Neural progenitor cell (in vitro differentiated cells): Measurements from ENCODE around the gene PLA2G4E. TPM values are rescaled to one million over a fixed set of nuclear protein-coding genes. Genes with fewer than 3 reads are reported as not detected.

Experiments used
- DNase-seq: peaks from one replicate; pipeline ENCODE4 v3.0.0-alpha.2; 2016; ENCODE audit warnings: low spot score
- H2AFZ ChIP-seq: fragments of 200-600 bp; sonication (generic); replicated peaks from 2 replicates; pipeline ENCODE4 v1.6.1; 2016; ENCODE audit warnings: antibody characterized with exemption
- H3F3A ChIP-seq: fragments of 200-600 bp; sonication (generic); 2 replicates; pipeline ENCODE4 v1.6.1; 2016; ENCODE audit warnings: antibody characterized with exemption, low read depth
- H3K27ac ChIP-seq: fragments of 200-600 bp; sonication (generic); 2 replicates; pipeline ENCODE4 v1.5.1; 2016; ENCODE audit warnings: mild to moderate bottlenecking
- H3K27me3 ChIP-seq: fragments of 200-600 bp; sonication (generic); 2 replicates; pipeline ENCODE4 v1.6.1; 2016; ENCODE audit warnings: mild to moderate bottlenecking, moderate library complexity
- H3K36me3 ChIP-seq: fragments of 200-600 bp; sonication (generic); 2 replicates; pipeline ENCODE4 v1.5.1; 2016
- H3K4me1 ChIP-seq: fragments of 200-600 bp; sonication (generic); 2 replicates; pipeline ENCODE4 v1.6.1; 2016; ENCODE audit warnings: mixed run types
- H3K4me2 ChIP-seq: fragments of 200-600 bp; sonication (generic); 2 replicates; pipeline ENCODE4 v1.6.1; 2016
- H3K4me3 ChIP-seq: fragments of 200-600 bp; sonication (generic); 2 replicates; pipeline ENCODE4 v1.5.1; 2016
- H3K79me2 ChIP-seq: fragments of 200-600 bp; sonication (generic); 2 replicates; pipeline ENCODE4 v1.6.1; 2016; ENCODE audit warnings: low read depth
- H3K9ac ChIP-seq: fragments of 200-600 bp; sonication (generic); 2 replicates; pipeline ENCODE4 v1.6.1; 2016
- H3K9me3 ChIP-seq: fragments of 200-600 bp; sonication (generic); 2 replicates; pipeline ENCODE4 v1.5.1; 2016; ENCODE audit warnings: low read depth
- H4K20me1 ChIP-seq: fragments of 200-600 bp; sonication (generic); 2 replicates; pipeline ENCODE4 v1.6.1; 2016; ENCODE audit warnings: low read depth
- H3K27ac Mint-ChIP-seq: 3 replicates; pipeline ENCODE4 v1.8.0; 2021; ENCODE audit warnings: mixed read lengths
- H3K27me3 Mint-ChIP-seq: 2 replicates; pipeline ENCODE4 v1.8.0; 2022; ENCODE audit warnings: low read depth, mild to moderate bottlenecking, inconsistent platforms, moderate library complexity, mixed read lengths; ENCODE audit not compliant: insufficient read depth
- H3K36me3 Mint-ChIP-seq: 3 replicates; pipeline ENCODE4 v1.8.0; 2021; ENCODE audit warnings: mixed read lengths
- H3K4me1 Mint-ChIP-seq: 3 replicates; pipeline ENCODE4 v1.8.0; 2021; ENCODE audit warnings: mixed read lengths
- H3K4me3 Mint-ChIP-seq: 3 replicates; pipeline ENCODE4 v1.8.0; 2021; ENCODE audit warnings: mild to moderate bottlenecking, moderate library complexity, mixed read lengths
- H3K9me3 Mint-ChIP-seq: 3 replicates; pipeline ENCODE4 v1.8.0; 2020; ENCODE audit warnings: mixed read lengths
- EZH2 ChIP-seq: fragments of 200-600 bp; sonication (generic); IDR thresholded peaks from 2 replicates; pipeline ENCODE4 v1.6.1; 2017; ENCODE audit warnings: antibody characterized with exemption, mild to moderate bottlenecking, moderate library complexity
- EZH2phosphoT487 ChIP-seq: fragments of 200-600 bp; sonication (generic); IDR thresholded peaks from 2 replicates; pipeline ENCODE4 v1.6.1; 2017; ENCODE audit warnings: antibody characterized with exemption
- total RNA-seq: library from RNA; depleted of rRNA; stranded (reverse); fragments of >200 nt; gene quantifications from 2 replicates; pipeline ENCODE4 v1.2.3, GENCODE V29; 2015; ENCODE audit warnings: low replicate concordance
- TF ChIP-seq, protein P1 (sequence below): fragments of 200-600 bp; sonication (generic); IDR thresholded peaks from 2 replicates; pipeline ENCODE4 v1.5.1; 2017; ENCODE audit warnings: antibody characterized with exemption, mild to moderate bottlenecking

Gene PLA2G4E
- total RNA-seq, 1 donor from 2014 or later = not detected

DNA sequence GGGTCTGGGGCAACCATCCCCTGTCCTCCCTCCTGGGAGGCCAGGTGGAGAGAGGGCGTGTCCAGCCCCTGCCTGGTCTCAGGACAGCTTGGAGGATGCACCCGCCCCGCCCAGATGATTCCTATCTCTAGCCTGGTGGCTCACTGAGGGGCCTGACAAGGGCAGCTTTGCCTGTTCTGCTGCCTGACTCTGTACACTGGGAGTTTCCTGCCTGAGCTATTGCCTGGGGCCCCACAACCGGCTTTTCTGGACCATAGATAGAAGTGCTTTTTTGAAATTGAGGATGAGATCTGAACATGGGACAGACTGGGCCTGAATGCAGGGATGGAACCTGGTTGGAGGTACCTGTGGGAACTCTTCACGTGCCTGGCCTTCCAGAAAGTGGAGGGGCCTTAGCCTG lies 751 bp upstream of the PLA2G4E start:
- Mint-ChIP-seq H3K9me3 (peaks cover 34% of the 10 kb centered on the region), H3K27me3 (peaks cover 12% of the 10 kb centered on the region), H3K36me3 (peaks cover 4% of the 10 kb centered on the region), H3K4me1 (no peaks in the 10 kb centered on the region), H3K4me3 (no peak overlapping the region), H3K27ac (no peak overlapping the region)
- no peaks in the 10 kb centered on the region for H4K20me1 ChIP-seq
- H2AFZ ChIP-seq = no peak overlapping the region
- H3K4me2 ChIP-seq = no peak overlapping the region
- H3K9me3 ChIP-seq = peaks cover 6% of the 10 kb centered on the region
- H3K4me1 ChIP-seq = no peaks in the 10 kb centered on the region
- no peak overlapping the region for H3K9ac ChIP-seq
- no peaks in the 10 kb centered on the region for H3K79me2 ChIP-seq
- H3F3A ChIP-seq = no peaks in the 10 kb centered on the region
- no peak for TF ChIP-seq EZH2
- no peak for DNase-seq
- H3K27me3 ChIP-seq = no peaks in the 10 kb centered on the region
- no peak overlapping the region for H3K27ac ChIP-seq
- no peaks in the 10 kb centered on the region for H3K36me3 ChIP-seq
- H3K4me3 ChIP-seq = no peak overlapping the region

DNA sequence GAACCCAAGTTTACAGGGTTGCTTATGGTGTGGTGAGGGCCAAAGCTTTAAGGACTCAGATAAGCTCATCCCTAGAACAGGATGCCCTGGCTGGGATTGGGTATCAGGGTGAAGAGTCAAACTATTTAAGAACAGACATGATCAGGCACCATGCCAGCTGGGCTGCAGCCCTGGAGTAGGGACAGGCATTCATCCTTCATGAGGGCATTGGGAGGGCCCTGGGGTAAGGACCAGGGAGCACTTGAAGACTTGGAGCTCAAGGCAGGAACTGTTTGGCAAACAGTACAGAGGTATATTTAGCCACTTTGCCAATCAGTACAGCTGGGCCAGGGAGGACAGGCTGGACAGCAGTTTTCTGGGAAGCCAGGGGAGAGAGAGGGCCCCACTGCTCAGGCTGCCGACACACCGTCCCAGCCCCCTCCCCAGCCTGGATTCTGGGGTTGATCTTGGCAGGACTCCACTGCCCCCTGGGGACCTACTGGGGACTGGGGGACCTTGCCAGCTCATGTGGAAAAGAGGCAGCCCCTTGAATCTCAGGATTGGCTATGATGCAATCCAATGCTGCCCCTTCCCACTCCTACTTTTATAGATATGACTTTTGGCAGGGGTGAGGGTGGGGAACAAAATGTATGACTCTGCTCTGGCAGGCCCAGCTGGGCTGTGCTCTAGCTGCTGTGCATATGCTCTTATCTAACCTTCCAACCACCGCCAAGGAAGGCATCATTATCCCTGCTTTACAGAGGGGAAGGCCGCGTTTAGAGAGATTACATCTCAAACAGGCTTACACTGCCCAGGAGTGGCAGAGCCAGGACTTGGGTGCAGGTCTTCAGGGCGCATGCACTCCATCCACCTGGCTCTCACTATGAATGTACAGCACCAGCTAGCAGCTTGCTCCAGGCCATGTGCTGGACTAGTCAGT lies 2.3 kb downstream of the PLA2G4E start:
- Mint-ChIP-seq H3K4me1 (no peaks in the 10 kb centered on the region), H3K4me3 (no peak overlapping the region), H3K9me3 (peaks cover 22% of the 10 kb centered on the region), H3K27me3 (peaks cover 13% of the 10 kb centered on the region), H3K27ac (no peak overlapping the region), H3K36me3 (peaks cover 4% of the 10 kb centered on the region)
- no peaks in the 10 kb centered on the region for H3F3A ChIP-seq
- H3K27ac ChIP-seq = no peak overlapping the region
- H3K4me3 ChIP-seq = no peak overlapping the region
- TF ChIP-seq, protein P1, sequence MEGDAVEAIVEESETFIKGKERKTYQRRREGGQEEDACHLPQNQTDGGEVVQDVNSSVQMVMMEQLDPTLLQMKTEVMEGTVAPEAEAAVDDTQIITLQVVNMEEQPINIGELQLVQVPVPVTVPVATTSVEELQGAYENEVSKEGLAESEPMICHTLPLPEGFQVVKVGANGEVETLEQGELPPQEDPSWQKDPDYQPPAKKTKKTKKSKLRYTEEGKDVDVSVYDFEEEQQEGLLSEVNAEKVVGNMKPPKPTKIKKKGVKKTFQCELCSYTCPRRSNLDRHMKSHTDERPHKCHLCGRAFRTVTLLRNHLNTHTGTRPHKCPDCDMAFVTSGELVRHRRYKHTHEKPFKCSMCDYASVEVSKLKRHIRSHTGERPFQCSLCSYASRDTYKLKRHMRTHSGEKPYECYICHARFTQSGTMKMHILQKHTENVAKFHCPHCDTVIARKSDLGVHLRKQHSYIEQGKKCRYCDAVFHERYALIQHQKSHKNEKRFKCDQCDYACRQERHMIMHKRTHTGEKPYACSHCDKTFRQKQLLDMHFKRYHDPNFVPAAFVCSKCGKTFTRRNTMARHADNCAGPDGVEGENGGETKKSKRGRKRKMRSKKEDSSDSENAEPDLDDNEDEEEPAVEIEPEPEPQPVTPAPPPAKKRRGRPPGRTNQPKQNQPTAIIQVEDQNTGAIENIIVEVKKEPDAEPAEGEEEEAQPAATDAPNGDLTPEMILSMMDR = no peak
- TF ChIP-seq EZH2 (no peak), EZH2phosphoT487 (no peak)
- no peaks in the 10 kb centered on the region for H3K27me3 ChIP-seq
- no peaks in the 10 kb centered on the region for H4K20me1 ChIP-seq
- no peak overlapping the region for H3K4me2 ChIP-seq
- H2AFZ ChIP-seq = no peak overlapping the region
- no peaks in the 10 kb centered on the region for H3K36me3 ChIP-seq
- DNase-seq = no peak
- no peaks in the 10 kb centered on the region for H3K4me1 ChIP-seq
- H3K79me2 ChIP-seq = no peaks in the 10 kb centered on the region
- H3K9me3 ChIP-seq = no peaks in the 10 kb centered on the region
- H3K9ac ChIP-seq = no peak overlapping the region

DNA sequence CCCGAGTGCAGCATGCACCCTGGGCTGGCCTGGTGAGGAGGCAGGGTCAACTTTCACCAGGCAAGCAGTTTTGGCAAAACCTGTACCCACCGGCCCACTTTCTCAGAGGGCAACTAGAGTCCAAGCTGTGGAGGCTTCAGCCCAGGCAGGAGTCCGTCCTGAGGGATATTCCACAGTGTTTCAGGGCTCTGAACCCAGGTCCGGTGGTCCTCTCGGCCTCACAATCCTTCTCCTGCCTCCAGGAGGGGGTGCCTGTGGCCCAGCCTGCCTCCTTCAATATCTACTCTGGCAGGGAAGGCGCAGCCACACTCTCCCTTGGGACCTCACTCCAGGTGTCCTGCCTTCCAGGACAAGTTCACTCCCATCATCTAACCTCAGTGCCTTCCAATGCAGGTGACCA lies 3.9 kb downstream of the PLA2G4E start:
- H3K4me3 ChIP-seq = no peak overlapping the region
- TF ChIP-seq, protein P1 = no peak
- TF ChIP-seq EZH2 (no peak), EZH2phosphoT487 (no peak)
- no peak overlapping the region for H3K27ac Mint-ChIP-seq
- no peaks in the 10 kb centered on the region for H4K20me1 ChIP-seq
- H3K9me3 Mint-ChIP-seq = peaks cover 8% of the 10 kb centered on the region
- H3K9me3 ChIP-seq = no peaks in the 10 kb centered on the region
- no peak overlapping the region for H3K9ac ChIP-seq
- H3K27me3 ChIP-seq = no peaks in the 10 kb centered on the region
- H3K4me1 Mint-ChIP-seq = peaks cover 7% of the 10 kb centered on the region
- H3K27me3 Mint-ChIP-seq = peaks cover 13% of the 10 kb centered on the region
- H3K4me1 ChIP-seq = no peaks in the 10 kb centered on the region
- no peak for DNase-seq
- no peak overlapping the region for H2AFZ ChIP-seq
- no peaks in the 10 kb centered on the region for H3K36me3 ChIP-seq
- no peaks in the 10 kb centered on the region for H3K79me2 ChIP-seq
- H3F3A ChIP-seq = no peaks in the 10 kb centered on the region
- H3K27ac ChIP-seq = no peak overlapping the region
- no peak overlapping the region for H3K4me2 ChIP-seq
- H3K36me3 Mint-ChIP-seq = no peaks in the 10 kb centered on the region
- no peak overlapping the region for H3K4me3 Mint-ChIP-seq

DNA sequence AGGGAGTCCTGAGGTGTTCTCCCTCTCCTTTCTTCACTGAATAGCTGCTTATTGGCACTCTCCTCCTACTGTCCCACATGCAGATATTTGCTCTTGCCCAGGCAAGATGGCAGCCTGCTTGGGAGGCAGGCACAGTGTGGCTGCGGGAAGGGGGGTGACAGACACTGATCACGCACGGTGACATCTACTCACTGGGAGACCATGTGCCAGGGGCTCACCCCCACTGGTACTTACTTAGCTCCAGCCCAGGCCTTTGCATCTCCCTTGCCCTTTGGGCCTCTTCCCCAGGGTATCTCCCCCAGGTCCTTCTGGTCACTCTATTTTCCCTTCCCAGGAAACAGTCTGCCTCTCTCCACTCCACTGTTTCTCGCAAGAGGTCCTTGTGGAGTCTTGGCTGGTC lies 6.4 kb downstream of the PLA2G4E start:
- H3K9me3 Mint-ChIP-seq = no peaks in the 10 kb centered on the region
- H3K4me1 Mint-ChIP-seq = peaks cover 7% of the 10 kb centered on the region
- Histone ChIP-seq H3K4me1 (no peaks in the 10 kb centered on the region), H2AFZ (no peak overlapping the region), H3K27ac (no peak overlapping the region), H3K9me3 (no peaks in the 10 kb centered on the region), H3K79me2 (no peaks in the 10 kb centered on the region), H3K27me3 (no peaks in the 10 kb centered on the region), H3K36me3 (no peaks in the 10 kb centered on the region), H3F3A (no peaks in the 10 kb centered on the region), H3K4me2 (no peak overlapping the region), H3K4me3 (no peak overlapping the region), H3K9ac (no peak overlapping the region), H4K20me1 (no peaks in the 10 kb centered on the region)
- H3K4me3 Mint-ChIP-seq = no peak overlapping the region
- peaks cover 13% of the 10 kb centered on the region for H3K27me3 Mint-ChIP-seq
- H3K27ac Mint-ChIP-seq = no peak overlapping the region
- H3K36me3 Mint-ChIP-seq = no peaks in the 10 kb centered on the region
- DNase-seq = no peak
- TF ChIP-seq EZH2 (no peak), EZH2phosphoT487 (no peak)
- TF ChIP-seq, protein P1 = no peak
